LNCAP (cell line): ENCODE measurements around the gene C9orf43.

Experiments
- TF ChIP-seq, protein P1 (sequence below): fragments of 450-650 bp; IDR thresholded peaks from 2 replicates; pipeline ENCODE4 v1.5.1; 2017; ENCODE audit warnings: mild to moderate bottlenecking

C9orf43 gene

DNA sequence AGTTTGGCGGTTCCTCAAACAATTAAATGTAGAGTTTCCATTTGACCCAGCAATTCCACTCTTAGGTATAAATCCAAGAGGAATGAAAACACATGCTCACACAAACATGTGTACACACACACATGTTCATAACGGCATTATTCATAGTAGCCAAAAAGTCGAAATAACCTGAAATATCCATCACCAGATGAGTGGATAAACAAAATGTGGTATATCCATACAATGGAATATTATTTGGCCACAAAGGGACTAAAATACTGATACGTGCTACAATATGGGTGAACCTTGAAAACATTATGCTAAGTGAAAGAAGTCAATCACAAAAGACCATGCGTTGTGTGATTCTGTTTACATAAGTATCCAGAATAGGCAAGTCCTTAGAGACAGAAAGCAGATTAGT is 61.7 kb downstream of the C9orf43 start:
- TF ChIP-seq, protein P1, sequence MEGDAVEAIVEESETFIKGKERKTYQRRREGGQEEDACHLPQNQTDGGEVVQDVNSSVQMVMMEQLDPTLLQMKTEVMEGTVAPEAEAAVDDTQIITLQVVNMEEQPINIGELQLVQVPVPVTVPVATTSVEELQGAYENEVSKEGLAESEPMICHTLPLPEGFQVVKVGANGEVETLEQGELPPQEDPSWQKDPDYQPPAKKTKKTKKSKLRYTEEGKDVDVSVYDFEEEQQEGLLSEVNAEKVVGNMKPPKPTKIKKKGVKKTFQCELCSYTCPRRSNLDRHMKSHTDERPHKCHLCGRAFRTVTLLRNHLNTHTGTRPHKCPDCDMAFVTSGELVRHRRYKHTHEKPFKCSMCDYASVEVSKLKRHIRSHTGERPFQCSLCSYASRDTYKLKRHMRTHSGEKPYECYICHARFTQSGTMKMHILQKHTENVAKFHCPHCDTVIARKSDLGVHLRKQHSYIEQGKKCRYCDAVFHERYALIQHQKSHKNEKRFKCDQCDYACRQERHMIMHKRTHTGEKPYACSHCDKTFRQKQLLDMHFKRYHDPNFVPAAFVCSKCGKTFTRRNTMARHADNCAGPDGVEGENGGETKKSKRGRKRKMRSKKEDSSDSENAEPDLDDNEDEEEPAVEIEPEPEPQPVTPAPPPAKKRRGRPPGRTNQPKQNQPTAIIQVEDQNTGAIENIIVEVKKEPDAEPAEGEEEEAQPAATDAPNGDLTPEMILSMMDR: no peak

DNA sequence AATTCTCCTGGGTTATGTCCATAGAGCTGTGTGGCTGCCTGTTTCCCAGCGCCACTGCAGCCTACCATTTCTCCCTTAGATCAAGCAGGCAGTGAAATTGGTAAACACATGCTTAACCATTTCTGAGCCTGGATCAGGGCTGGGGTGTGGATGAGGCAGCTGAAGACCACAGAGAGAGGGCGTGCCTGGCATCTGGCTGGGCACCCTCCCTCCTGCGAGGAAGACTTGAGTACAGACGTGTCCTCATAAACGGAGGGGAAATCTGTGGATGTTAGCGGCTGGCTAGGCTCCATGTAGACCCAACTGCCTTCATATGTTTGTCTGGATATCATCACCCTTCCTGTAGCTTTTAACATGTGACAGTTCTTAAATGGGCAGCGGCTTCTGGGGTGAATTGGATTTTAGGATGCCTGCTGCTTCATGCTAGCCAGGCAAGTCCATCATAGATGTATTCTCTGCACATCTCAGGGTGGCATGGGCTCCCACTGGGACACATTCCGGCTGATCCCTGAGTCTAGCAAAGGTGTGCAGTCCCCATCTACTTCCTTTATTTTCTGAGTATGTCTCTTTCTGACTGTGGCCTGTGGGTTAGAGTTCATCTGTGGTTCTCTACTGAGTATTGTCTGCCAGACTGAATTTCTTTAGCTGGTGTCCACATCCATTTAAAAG is 63.9 kb downstream of the C9orf43 start:
- TF ChIP-seq, protein P1: no peak

DNA sequence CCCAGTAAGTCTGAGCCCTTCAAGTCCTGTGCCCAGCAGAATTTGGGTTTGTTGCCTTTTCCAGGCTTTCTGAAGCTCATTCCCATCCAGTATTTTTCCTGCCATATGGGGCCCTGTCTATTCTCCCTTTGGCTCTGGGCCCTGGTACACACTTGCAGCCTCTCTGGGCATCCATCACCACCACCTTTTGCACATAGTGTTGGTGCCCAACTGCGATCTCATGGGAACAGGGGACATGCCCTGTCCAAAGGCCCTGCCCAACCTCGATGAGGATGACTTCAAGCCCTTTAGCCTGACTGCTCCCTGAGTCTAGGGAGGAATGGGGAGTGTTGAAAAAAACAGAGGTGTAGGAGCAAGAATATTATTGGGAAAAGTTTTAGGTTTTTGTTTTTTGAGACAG is 64.5 kb downstream of the C9orf43 start:
- TF ChIP-seq, protein P1: no peak

DNA sequence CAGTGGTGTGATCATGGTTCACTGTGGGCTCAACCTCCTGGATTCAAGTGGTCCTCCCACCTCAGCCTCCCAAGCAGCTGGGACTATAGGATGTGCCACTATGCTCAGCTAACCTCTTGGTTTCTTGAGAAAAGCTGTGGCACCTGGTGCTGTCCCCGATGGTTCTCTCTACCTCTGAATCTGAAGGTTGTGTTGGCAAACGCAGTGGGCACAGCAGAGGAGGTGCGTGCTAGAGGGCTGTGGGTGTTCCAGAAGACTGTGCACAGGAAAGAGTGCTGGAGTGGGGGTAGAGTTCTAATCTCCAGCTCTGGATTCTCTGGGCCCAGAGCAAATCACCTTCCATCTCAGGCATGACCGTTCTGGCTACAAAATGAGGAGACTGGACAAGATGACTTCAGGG is 65.4 kb downstream of the C9orf43 start:
- TF ChIP-seq, protein P1: no peak

DNA sequence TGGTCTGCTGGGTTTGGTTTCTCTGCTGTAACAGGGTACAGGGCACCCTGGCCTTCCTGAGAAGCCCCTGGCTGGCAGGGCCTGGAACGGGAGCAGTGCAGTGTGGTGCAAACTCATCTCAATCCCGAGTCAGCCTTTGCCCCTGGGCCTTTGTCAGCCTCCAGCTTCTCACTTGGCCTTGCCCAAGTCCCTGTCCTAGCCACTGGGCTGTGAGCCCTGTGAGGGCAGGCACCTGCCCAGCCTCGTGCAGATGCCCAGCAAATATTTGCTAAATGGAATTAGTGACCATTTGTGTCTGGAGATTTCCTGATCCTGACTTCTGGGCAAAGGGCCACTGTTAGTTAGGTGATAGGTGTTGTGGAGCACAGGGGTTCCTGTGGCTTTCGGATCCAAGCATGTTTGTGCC is 66.0 kb downstream of the C9orf43 start:
- TF ChIP-seq, protein P1: no peak

DNA sequence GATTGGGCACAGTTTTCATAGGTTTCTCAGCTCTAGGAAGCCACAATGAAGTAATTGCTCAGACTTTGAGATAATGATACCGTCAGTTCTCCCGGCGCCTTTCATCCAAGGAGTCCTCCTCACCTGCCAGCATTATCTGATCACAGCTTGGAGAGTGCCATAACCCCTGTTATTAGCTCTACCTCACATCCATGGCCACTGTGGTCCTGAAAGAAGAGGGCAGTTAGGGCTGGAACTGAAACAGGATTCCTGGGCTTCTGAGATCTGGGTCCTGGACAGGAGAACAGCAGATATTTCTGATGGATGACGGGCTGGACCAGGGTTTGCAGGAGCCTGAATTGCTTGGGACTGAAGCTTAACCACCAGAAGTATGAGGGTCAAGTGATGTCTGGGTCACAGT is 66.5 kb downstream of the C9orf43 start:
- TF ChIP-seq, protein P1: no peak

DNA sequence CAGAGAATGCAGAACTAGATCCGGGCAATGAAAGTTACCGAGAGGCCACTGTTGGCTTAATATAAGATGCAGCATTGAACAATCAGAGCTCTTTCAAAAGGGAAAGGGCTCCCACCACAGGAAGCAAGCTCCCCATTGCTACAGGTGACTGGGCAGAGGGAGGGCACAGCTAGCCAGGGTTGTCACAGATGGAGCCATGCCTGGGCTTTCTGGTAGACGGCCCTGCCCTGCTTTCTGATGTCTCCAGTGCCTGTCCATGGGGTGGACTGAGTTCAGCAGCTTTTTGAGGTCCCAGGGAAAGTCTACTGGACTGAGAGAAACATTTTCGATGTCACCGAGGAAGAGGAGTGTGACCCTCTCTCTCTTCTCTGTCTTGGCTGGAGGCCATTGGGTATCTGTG is 67.1 kb downstream of the C9orf43 start:
- TF ChIP-seq, protein P1: no peak

DNA sequence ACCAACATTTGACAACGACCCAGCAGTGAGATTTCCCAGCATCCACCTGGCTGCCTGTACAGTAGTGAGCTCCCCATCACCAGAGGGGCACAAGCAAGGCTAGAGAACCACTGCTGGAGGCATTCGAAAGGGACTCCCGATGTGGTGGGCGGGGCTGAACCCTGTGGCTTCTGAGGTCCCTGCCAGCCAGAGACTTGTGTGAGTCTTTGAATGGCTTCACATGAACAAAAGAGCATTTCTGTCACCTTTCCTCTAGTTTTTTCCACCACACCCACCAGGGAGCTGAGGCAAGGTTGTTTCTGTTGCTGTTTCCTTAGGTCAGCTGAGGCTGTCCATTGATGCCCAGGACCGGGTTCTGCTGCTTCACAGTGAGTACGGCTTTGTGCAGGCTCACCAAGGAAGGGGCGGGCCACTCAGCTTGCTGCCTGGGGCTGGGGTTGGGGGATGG is 68.7 kb downstream of the C9orf43 start:
- TF ChIP-seq, protein P1: no peak
